Astrocyte (in vitro differentiated cells and primary cell): ENCODE data around the gene CLEC4E. TPM values are rescaled to one million over a fixed set of nuclear protein-coding genes. Genes with fewer than 3 reads are reported as not detected.

ENCODE experiments used
- DNase-seq: peaks from one replicate; pipeline ENCODE4 v3.0.0-alpha.2; 2010; ENCODE audit warnings: low read depth
- FAIRE-seq: peaks from 2 replicates; lab custom pipeline; 2011; peaks lifted over from hg19 to GRCh38; lab: Jason Lieb, UNC
- H2AFZ ChIP-seq: 2 replicates; pipeline ENCODE4 v1.6.0; 2012; ENCODE audit warnings: low read depth, low read length, inconsistent platforms
- H3K27ac ChIP-seq: 2 replicates; pipeline ENCODE4 v1.5.1; 2011; ENCODE audit warnings: low read depth, low read length, inconsistent platforms
- H3K27me3 ChIP-seq: 2 replicates; pipeline ENCODE4 v1.6.0; 2011; ENCODE audit warnings: low read length, inconsistent platforms; ENCODE audit not compliant: insufficient read depth
- H3K36me3 ChIP-seq: 2 replicates; pipeline ENCODE4 v1.5.1; 2011; ENCODE audit warnings: low read length, inconsistent platforms; ENCODE audit not compliant: insufficient read depth
- H3K4me1 ChIP-seq: 2 replicates; pipeline ENCODE4 v1.5.1; 2011; ENCODE audit warnings: low read length, inconsistent platforms; ENCODE audit not compliant: insufficient read depth
- H3K4me2 ChIP-seq: 2 replicates; pipeline ENCODE4 v1.6.0; 2012; ENCODE audit warnings: low read length, inconsistent platforms
- H3K4me3 ChIP-seq: 2 replicates; pipeline ENCODE4 v1.5.1; 2011; ENCODE audit warnings: low read depth, mild to moderate bottlenecking, low read length, inconsistent platforms; ENCODE audit not compliant: insufficient read depth
- H3K79me2 ChIP-seq: 2 replicates; pipeline ENCODE4 v1.6.0; 2012; ENCODE audit warnings: mild to moderate bottlenecking, low read length, inconsistent platforms; ENCODE audit not compliant: insufficient read depth
- H3K9ac ChIP-seq: 2 replicates; pipeline ENCODE4 v1.6.0; 2012; ENCODE audit warnings: mild to moderate bottlenecking, low read length, inconsistent platforms
- H3K9me3 ChIP-seq: 2 replicates; pipeline ENCODE4 v1.5.1; 2012; ENCODE audit warnings: low read depth, mild to moderate bottlenecking, low read length, inconsistent platforms; ENCODE audit not compliant: insufficient read depth
- H4K20me1 ChIP-seq: 2 replicates; pipeline ENCODE4 v1.6.0; 2012; ENCODE audit warnings: low read length, inconsistent platforms; ENCODE audit not compliant: insufficient read depth
- H3K27ac Mint-ChIP-seq: one replicate; pipeline ENCODE4 v1.8.0; 2021; ENCODE audit warnings: mild to moderate bottlenecking, mixed read lengths; ENCODE audit not compliant: unreplicated experiment
- H3K27me3 Mint-ChIP-seq: one replicate; pipeline ENCODE4 v1.8.0; 2021; ENCODE audit warnings: low read depth, mixed read lengths; ENCODE audit not compliant: unreplicated experiment
- H3K36me3 Mint-ChIP-seq: one replicate; pipeline ENCODE4 v1.8.0; 2021; ENCODE audit warnings: low read depth, mixed read lengths; ENCODE audit not compliant: unreplicated experiment
- H3K4me1 Mint-ChIP-seq: one replicate; pipeline ENCODE4 v1.8.0; 2021; ENCODE audit warnings: low read depth, mixed read lengths; ENCODE audit not compliant: unreplicated experiment
- H3K4me3 Mint-ChIP-seq: one replicate; pipeline ENCODE4 v1.8.0; 2021; ENCODE audit warnings: mild to moderate bottlenecking, moderate library complexity, mixed read lengths; ENCODE audit not compliant: unreplicated experiment
- H3K9me3 Mint-ChIP-seq: one replicate; pipeline ENCODE4 v1.8.0; 2021; ENCODE audit warnings: mild to moderate bottlenecking, mixed read lengths; ENCODE audit not compliant: unreplicated experiment
- CTCF ChIP-seq: IDR thresholded peaks from 2 replicates; pipeline ENCODE4 v1.5.1; 2011; ENCODE audit warnings: low read depth, mild to moderate bottlenecking, inconsistent platforms, low read length, moderate library complexity; ENCODE audit not compliant: insufficient read depth
- EZH2 ChIP-seq: IDR thresholded peaks from 2 replicates; pipeline ENCODE4 v1.6.1; 2012; ENCODE audit warnings: mild to moderate bottlenecking, low read length, inconsistent platforms; ENCODE audit not compliant: insufficient read depth
- total RNA-seq: library from RNA; stranded (reverse); gene quantifications from 2 replicates; pipeline ENCODE4 v1.2.1, GENCODE V29; 2021

CLEC4E gene
- total RNA-seq, 1 donor from 2014 or later, result not detected

- Histone ChIP-seq H3K27ac (no peak overlapping the region), H3K79me2 (no peaks in the 10 kb centered on the region), H3K27me3 (no peaks in the 10 kb centered on the region), H4K20me1 (no peaks in the 10 kb centered on the region), H2AFZ (no peak overlapping the region), H3K9ac (no peak overlapping the region), H3K4me3 (no peak overlapping the region), H3K36me3 (no peaks in the 10 kb centered on the region), H3K4me2 (no peak overlapping the region), H3K4me1 (no peaks in the 10 kb centered on the region), H3K9me3 (no peaks in the 10 kb centered on the region)
- no peak for DNase-seq
- H3K9me3 Mint-ChIP-seq, result peaks cover 2% of the 10 kb centered on the region
- FAIRE-seq, result no peak
- no peaks in the 10 kb centered on the region for H3K36me3 Mint-ChIP-seq
- H3K4me1 Mint-ChIP-seq, result no peaks in the 10 kb centered on the region
- no peak overlapping the region for H3K27ac Mint-ChIP-seq
- H3K27me3 Mint-ChIP-seq, result no peaks in the 10 kb centered on the region
- H3K4me3 Mint-ChIP-seq, result no peak overlapping the region
- TF ChIP-seq EZH2 (no peak), CTCF (no peak)
Measured at GRCh38 chr12:8508910-8509841, 31.5 kb downstream of the CLEC4E start.

- H3K27me3 Mint-ChIP-seq, result no peaks in the 10 kb centered on the region
- peaks cover 2% of the 10 kb centered on the region for H3K9me3 Mint-ChIP-seq
- Histone ChIP-seq H3K9me3 (no peaks in the 10 kb centered on the region), H2AFZ (no peak overlapping the region), H3K27ac (no peak overlapping the region), H3K36me3 (no peaks in the 10 kb centered on the region), H3K4me2 (no peak overlapping the region), H3K9ac (no peak overlapping the region), H3K79me2 (no peaks in the 10 kb centered on the region), H4K20me1 (no peaks in the 10 kb centered on the region), H3K27me3 (no peaks in the 10 kb centered on the region), H3K4me1 (no peaks in the 10 kb centered on the region), H3K4me3 (no peak overlapping the region)
- FAIRE-seq (no peak), DNase-seq (no peak)
- no peaks in the 10 kb centered on the region for H3K4me1 Mint-ChIP-seq
- no peaks in the 10 kb centered on the region for H3K36me3 Mint-ChIP-seq
- no peak overlapping the region for H3K4me3 Mint-ChIP-seq
- H3K27ac Mint-ChIP-seq, result no peak overlapping the region
- no peak for TF ChIP-seq CTCF
- no peak for TF ChIP-seq EZH2
Measured at GRCh38 chr12:8508223-8508622, 32.5 kb downstream of the CLEC4E start.

DNA sequence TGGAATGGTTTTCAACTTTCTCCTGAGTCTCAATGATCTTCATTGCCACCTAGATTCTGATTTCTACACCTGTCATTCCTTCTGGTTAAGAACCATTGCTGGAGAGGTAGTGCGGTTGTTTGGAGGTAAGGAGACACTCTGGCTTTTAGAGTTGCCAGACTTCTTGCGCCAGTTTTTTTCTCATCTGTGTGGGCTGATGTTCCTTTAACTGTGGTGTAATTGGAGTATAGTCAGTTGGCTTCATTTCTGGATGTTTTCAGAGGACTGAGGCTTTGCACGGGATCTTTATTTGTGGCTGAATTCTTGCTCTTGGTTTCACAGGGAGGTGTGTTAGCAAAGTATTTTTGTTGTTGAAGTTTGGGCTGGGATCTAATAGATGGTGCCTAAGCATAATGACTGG lies 33.1 kb downstream of the CLEC4E start:
- H3K4me3 Mint-ChIP-seq, result no peak overlapping the region
- no peak overlapping the region for H3K27ac ChIP-seq
- no peaks in the 10 kb centered on the region for H3K36me3 Mint-ChIP-seq
- H3K9me3 ChIP-seq, result no peaks in the 10 kb centered on the region
- no peaks in the 10 kb centered on the region for H3K27me3 Mint-ChIP-seq
- no peaks in the 10 kb centered on the region for H3K4me1 Mint-ChIP-seq
- H3K9me3 Mint-ChIP-seq, result peaks cover 2% of the 10 kb centered on the region
- H3K4me1 ChIP-seq, result no peaks in the 10 kb centered on the region
- FAIRE-seq, result no peak
- no peak overlapping the region for H3K4me2 ChIP-seq
- DNase-seq, result no peak
- no peaks in the 10 kb centered on the region for H4K20me1 ChIP-seq
- no peaks in the 10 kb centered on the region for H3K27me3 ChIP-seq
- no peaks in the 10 kb centered on the region for H3K36me3 ChIP-seq
- H3K4me3 ChIP-seq, result no peak overlapping the region
- no peak overlapping the region for H2AFZ ChIP-seq
- no peak for TF ChIP-seq CTCF
- TF ChIP-seq EZH2, result no peak
- H3K9ac ChIP-seq, result no peak overlapping the region
- no peaks in the 10 kb centered on the region for H3K79me2 ChIP-seq
- no peak overlapping the region for H3K27ac Mint-ChIP-seq
